ENCODE data around the gene HDDC3.
"Not testable (repeated sequence)": the region's sequence is repeated elsewhere in the genome, so short reads cannot be mapped to it uniquely, and the experiment has no call there.

Gene HDDC3

DNA sequence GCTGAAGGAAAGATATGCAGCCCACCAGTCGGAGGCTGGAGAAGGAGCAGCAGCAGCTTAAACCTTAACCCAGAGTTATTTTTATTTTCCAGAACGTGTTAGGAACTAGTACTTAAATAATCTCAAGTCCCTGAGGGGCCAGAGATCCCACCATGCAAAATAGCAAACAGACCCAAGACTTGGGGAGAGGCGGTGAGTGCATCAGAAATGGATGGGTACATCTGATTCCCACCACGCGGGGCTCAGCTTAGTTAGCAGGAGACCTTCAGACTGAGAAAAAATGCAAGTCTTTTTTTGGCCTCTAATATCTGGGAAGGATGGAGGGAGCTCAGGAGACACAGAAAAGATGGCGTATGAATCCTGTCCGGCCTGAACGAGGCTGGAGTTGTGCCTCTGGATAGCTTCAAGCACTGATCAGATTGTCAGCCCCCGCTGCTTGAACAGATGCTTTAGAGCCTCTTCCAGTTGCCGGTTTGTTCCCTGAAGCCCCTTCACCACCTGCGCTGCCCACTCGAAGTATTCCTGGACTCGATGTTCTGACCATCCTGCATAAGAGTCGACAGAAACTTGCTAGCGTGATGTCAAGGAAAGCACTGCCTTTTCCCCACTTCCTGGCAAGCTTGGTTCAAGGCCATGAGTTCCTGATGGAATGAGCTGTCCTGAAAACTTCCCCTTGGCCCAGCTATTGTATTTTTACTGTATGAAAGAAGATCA, 1.3 kb downstream of the HDDC3 start:
- no peak for DNase-seq (ENCODE audit: low read depth, low spot score)

- no peak for DNase-seq (ENCODE audit: low read depth, low spot score)
Measured at GRCh38 chr15:90929246-90930019, 2.9 kb downstream of the HDDC3 start.

GRCh38 chr15:90928106-90928505, 4.2 kb downstream of the HDDC3 start:
- not testable (repeated sequence) for DNase-seq (ENCODE audit: low read depth, low spot score)

DNA sequence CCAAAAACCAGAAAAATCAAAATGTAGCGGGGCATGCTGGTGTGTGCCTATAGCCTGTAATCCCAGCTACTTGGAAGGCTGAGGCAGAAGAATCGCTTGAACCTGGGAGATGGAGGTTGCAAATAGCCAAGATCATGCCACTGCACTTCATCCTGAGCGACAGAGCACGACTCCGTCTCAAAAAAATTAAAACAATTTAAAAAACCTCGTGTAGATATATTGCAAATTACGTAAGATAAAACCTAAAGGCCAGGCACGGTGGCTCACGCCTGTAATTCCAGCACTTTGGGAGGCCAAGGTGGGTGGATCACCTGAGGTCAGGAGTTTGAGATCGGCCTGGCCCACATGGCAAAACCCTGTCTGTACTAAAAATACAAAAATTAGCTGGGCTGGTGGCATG, 5.6 kb downstream of the HDDC3 start:
- not testable (repeated sequence) for DNase-seq (ENCODE audit: low read depth, low spot score)

- no peak for DNase-seq (ENCODE audit: low read depth, low spot score)
Measured at GRCh38 chr15:90924375-90924774, 8.0 kb downstream of the HDDC3 start.

GRCh38 chr15:90922712-90923322, 9.5 kb downstream of the HDDC3 start:
- not testable (repeated sequence) for DNase-seq (ENCODE audit: low read depth, low spot score)

DNA sequence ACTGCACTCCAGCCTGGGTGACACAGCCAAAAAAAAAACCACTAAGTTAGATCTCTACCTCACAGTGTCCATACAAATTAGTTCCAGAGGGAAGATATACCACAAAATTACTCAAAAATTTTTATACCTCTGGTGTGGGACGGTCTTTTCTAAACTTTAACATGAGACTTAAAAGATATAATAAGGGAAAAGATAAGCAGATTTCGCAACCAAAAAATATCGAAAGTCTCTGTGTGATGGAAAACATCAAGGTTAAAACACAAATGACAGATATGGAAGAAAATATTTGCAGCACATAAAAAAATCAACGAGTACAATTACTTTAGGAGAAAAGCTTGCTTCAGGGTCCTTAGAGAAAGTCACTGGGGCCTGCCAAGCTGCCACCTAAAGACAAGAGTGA, 10.5 kb downstream of the HDDC3 start:
- DNase-seq (ENCODE audit: low read depth, low spot score): no peak

DNA sequence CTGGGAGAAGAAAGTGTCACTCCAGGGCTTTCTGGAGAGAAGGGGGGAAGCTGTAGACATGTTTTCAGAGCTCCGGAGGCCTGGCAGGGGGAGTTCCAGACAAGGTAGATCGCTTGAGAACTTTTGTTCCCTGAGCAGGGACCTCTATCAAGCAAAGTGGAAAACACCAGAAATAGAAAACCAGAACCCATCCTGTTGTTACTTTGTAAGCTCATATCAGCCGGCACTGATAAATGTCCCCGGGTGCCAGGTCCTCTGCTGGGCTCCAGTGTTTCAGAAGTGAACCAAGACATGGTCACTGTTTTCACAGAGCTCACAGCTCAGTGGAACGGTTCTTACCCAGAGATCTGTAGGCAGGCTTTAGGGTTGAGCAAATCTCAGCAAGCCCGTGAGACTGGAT, 13.5 kb downstream of the HDDC3 start:
- no peak for DNase-seq (ENCODE audit: low read depth, low spot score)

GRCh38 chr15:90918034-90918788, 14.1 kb downstream of the HDDC3 start:
- DNase-seq (ENCODE audit: low read depth, low spot score): no peak

DNA sequence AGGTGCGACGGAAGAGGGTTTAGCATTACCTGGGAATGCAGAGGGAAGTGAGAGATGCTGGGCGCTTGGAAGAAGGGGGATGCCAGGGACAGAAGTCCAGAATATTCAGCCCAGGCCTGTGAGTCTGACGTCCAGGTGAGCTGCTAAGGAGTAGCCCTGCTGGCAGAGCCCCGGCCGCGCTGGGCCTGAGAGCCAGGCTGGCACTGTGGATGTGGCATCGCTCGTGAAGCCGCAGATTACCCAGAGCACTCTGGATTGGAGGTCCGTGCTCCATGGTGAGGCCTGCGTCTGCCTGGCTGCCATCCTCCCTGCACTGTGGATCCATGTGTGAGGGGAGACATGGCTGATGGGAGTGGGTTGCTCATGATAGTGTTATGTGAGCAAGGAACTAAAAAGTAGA, 14.8 kb downstream of the HDDC3 start:
- DNase-seq (ENCODE audit: low read depth, low spot score): no peak

- no peak for DNase-seq (ENCODE audit: low read depth, low spot score)
Measured at GRCh38 chr15:90916461-90916860, 15.9 kb downstream of the HDDC3 start.

DNA sequence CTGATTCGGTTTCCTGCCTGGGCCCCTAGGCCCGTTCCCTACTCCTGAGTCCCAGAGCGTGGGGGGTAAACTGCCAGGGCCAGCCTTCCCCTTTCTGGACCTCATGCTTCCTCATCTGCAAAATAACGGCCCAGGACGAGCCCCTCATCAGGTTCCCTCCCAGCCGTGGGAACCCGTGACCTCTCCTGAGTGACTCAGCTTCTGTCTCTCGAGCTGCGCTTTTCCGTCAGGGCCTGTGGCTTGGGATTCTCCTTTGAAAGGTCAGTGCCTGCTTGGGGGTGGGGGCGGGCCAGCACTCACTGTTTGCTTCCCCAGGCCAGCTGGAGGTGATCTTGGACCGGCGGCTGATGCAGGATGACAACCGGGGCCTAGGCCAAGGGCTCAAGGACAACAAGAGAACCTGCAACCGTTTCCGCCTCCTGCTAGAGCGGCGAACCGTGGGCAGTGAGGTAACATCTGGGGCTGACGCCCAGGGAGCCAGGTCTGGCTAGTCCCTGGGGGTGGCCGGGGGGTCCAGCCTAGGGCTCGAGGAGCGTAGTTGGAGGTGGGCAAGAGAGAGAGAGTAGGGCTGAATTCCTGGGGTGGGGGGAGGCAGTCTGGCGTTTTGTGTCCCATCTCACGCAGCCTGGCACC, 16.4 kb downstream of the HDDC3 start:
- DNase-seq (ENCODE audit: low read depth, low spot score): no peak

DNA sequence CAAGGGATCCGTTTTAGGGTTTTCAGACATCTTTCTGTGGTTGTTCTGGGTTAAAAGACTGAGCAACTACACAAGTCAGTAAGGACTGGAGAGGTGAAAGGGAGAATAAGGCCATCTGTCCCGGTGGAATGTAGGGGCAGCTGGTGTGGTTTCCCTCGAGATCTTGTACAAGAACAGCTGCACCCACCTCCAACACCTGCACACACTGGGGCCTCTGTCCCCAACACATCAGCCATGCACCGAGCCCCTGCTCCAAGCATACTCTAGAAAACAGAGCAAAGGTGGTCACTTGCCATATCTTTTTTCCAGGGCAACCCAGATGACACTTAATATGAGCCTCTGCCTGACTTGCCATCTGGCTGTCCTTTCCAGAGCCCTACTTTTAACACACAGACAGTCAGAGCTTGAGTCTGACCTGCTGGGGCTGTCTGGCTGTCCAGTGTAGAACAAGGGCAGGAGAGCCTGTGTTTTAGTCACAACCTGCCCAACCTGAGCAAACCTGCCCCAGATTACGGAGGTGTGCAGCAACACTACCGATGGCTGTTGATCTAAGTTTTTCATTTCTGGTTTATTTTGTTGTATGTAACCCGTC, 17.0 kb downstream of the HDDC3 start:
- DNase-seq (ENCODE audit: low read depth, low spot score): no peak

DNA sequence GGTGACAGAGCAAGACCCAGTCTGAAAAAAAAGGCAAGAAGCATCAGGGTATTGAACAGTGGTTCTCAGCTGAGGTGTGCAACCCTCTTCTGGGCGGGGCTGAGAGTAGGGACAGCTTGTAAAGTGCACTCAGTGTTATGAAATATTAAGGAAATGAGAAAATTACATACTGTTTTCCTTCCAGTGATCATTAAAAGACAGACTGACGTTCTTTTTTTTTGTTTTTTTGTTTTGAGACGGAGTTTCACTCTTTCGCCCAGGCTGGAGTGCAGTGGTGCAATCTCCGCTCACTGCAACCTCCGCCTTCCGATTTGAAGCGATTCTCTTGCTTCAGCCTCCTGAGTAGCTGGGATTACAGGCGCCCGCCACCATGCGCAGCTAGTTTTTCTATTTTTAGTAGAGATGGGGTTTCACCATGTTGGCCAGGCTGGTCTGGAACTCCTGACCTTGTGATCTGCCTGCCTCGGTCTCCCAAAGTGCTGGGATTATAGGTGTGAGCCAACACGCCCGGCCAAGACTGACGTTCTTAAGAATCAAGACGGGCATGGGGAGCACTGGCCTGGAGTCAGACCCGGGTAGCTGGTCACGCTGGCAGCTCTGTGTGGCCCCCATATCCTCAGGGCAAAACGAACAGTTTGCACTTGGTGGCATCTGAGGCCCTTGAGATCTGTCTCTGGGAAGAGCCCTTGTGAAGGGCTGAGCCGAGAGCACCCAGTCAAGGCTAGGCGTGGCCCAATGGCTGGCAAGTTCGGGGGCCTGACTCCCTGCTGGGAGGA, 17.9 kb downstream of the HDDC3 start:
- DNase-seq (ENCODE audit: low read depth, low spot score): no peak

DNA sequence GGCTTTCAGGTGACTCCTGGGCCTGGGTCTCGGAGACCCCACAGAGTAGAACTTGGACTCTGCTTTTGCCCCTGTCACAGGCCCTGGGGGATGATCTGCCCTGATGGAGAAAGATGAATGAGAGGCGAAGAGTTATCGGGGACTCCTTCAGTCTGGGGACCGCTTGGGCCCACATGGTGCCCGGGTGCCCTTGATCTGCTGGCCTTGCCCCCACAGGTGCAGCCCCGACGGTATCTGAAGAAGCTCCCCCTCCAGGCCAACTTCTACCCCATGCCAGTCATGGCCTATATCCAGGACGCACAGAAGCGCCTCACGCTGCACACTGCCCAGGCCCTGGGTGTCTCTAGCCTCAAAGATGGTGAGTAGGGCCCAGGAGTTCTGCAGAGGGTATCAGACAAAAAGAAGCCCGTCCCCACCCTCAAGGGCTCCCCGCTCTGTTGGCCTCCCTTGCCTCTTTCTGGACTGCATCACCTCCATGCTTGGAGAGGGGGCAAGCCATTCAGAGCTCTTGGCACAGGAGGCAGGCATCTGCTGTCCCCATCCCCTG, 18.9 kb downstream of the HDDC3 start:
- DNase-seq (ENCODE audit: low read depth, low spot score): no peak

GRCh38 chr15:90912770-90913075, 19.6 kb downstream of the HDDC3 start:
- no peak for DNase-seq (ENCODE audit: low read depth, low spot score)

DNA sequence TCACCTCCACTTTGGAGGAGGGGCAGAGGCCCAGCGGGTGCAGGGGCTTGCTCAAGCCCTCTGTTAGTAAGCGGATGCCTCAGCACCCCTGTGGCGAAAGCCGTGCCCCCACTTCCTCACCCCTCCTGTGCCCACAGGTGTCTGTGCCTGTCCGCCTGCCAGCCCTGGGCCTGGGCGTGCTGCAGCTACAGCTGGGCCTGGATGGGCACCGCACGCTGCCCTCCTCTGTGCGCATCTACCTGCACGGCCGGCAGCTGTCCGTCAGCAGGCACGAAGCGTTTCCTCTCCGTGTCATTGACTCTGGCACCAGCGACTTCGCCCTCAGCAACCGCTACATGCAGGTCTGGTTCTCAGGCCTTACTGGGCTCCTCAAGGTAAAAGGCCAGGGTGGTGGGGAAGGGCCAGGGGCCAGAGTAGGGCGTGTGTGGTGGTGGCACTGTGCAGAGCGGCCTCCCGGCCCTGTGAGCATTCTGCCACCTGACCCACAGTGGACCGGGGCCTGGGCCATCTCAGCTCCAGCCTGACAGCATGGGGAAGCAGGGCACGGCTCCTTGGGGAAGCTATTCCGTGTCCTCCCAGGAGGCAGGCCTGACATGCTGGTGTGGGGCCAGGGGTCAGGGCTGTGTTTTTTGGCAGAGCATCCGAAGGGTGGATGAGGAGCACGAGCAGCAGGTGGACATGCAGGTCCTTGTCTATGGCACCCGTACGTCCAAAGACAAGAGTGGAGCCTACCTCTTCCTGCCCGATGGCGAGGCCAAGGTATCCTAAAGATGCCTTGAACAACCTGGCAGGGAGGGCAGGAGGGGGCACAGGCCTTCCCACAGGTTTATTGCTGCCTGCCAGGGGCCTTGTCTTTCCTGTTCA, 20.2 kb downstream of the HDDC3 start:
- no peak for DNase-seq (ENCODE audit: low read depth, low spot score)

DNA sequence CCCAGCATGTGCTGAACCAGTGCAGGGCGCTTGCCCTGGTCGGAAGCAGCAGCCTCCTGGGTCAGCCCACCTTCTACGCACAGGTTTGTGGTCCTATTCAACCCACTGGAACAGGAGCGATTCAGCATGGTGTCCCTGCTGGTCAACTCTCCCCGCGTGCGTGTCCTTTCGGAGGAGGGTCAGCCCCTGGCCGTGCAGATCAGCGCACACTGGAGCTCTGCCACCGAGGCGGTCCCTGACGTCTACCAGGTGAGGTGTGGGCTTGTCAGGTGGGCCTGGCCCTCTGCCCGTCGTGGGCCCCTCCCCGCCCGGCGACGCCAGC, 21.1 kb downstream of the HDDC3 start:
- DNase-seq (ENCODE audit: low read depth, low spot score): no peak
